Liver (tissue), 9 donors: Measurements from ENCODE around the gene LRRFIP2. TPM values are rescaled to one million over a fixed set of nuclear protein-coding genes. Genes with fewer than 3 reads are reported as not detected.
"Not testable (repeated sequence)": the region's sequence is repeated elsewhere in the genome, so short reads cannot be mapped to it uniquely, and the experiment has no call there.

Source experiments
- DNase-seq: peaks from one replicate; pipeline ENCODE4 v3.0.0-alpha.2; 2017; ENCODE audit warnings: low spot score
- H3K27ac ChIP-seq, 2 donors: one replicate each; pipeline ENCODE4 v1.7.0; 2013; ENCODE audit warnings: inconsistent platforms in 2 of 2, low read length in 2 of 2, control low read depth in 1 of 2, low read depth in 1 of 2, mild to moderate bottlenecking in 1 of 2
- H3K27me3 ChIP-seq, 4 donors: one replicate each; pipeline versions ENCODE4 v1.6.1 to v1.7.0; 2013; ENCODE audit warnings: low read length in 3 of 4, inconsistent platforms in 1 of 4, mild to moderate bottlenecking in 1 of 4, moderate library complexity in 1 of 4; ENCODE audit not compliant: control insufficient read depth in 4 of 4, insufficient read depth in 4 of 4
- H3K36me3 ChIP-seq, 4 donors: one replicate each; pipeline versions ENCODE4 v1.6.1 to v1.7.0; 2013; ENCODE audit warnings: low read length in 3 of 4, mild to moderate bottlenecking in 3 of 4, low read depth in 1 of 4, moderate library complexity in 1 of 4; ENCODE audit not compliant: control insufficient read depth in 4 of 4, insufficient read depth in 3 of 4
- H3K4me1 ChIP-seq, 4 donors: one replicate each; pipeline versions ENCODE4 v1.6.1 to v1.7.0; 2013; ENCODE audit warnings: low read length in 3 of 4, mild to moderate bottlenecking in 3 of 4, moderate library complexity in 1 of 4; ENCODE audit not compliant: control insufficient read depth in 4 of 4, insufficient read depth in 4 of 4
- H3K4me3 ChIP-seq, 3 donors: one replicate each; pipeline versions ENCODE4 v1.6.1 to v1.7.0; 2013; ENCODE audit warnings: low read length in 3 of 3, control low read depth in 1 of 3, low read depth in 1 of 3, mild to moderate bottlenecking in 1 of 3
- H3K9ac ChIP-seq, 2 donors: one replicate each; pipeline ENCODE4 v1.7.0; 2013; ENCODE audit warnings: low read length in 2 of 2, mild to moderate bottlenecking in 2 of 2, moderate library complexity in 2 of 2, control low read depth in 1 of 2, low read depth in 1 of 2
- H3K9me3 ChIP-seq, 4 donors: one replicate each; pipeline versions ENCODE4 v1.6.1 to v1.7.0; 2013; ENCODE audit warnings: low read length in 3 of 4; ENCODE audit not compliant: control insufficient read depth in 4 of 4
- ATF3 ChIP-seq: IDR thresholded peaks from 2 replicates; pipeline ENCODE4 v1.6.1; 2016; ENCODE audit warnings: antibody characterized with exemption
- EGR1 ChIP-seq, 2 donors: IDR thresholded peaks; 2 replicates each; pipeline ENCODE4 v1.6.1; 2016 to 2018; ENCODE audit warnings: antibody characterized with exemption in 2 of 2, low read depth in 2 of 2
- FOXA1 ChIP-seq: IDR thresholded peaks from 2 replicates; pipeline ENCODE4 v1.6.1; 2016; ENCODE audit warnings: antibody characterized with exemption
- GABPA ChIP-seq, 2 donors: IDR thresholded peaks in 1 of 2; conservative IDR thresholded peaks in 1 of 2; 2 replicates each; pipeline ENCODE4 v1.6.1; 2016; ENCODE audit warnings: antibody characterized with exemption in 2 of 2, mild to moderate bottlenecking in 1 of 2, moderate library complexity in 1 of 2
- HNF4A ChIP-seq, 2 donors: conservative IDR thresholded peaks; 2 replicates each; pipeline ENCODE4 v1.6.1; 2016; ENCODE audit warnings: antibody characterized with exemption in 2 of 2, mild to moderate bottlenecking in 2 of 2
- HNF4G ChIP-seq: IDR thresholded peaks from 2 replicates; pipeline ENCODE4 v1.6.1; 2016; ENCODE audit warnings: antibody characterized with exemption
- MAX ChIP-seq: IDR thresholded peaks from 2 replicates; pipeline ENCODE4 v1.6.1; 2016; ENCODE audit warnings: antibody characterized with exemption
- NR2F2 ChIP-seq: IDR thresholded peaks from 2 replicates; pipeline ENCODE4 v1.6.1; 2016; ENCODE audit warnings: antibody characterized with exemption
- RAD21 ChIP-seq, 2 donors: IDR thresholded peaks; 2 replicates each; pipeline ENCODE4 v1.6.1; 2016; ENCODE audit warnings: antibody characterized with exemption in 2 of 2, mild to moderate bottlenecking in 2 of 2
- SP1 ChIP-seq: IDR thresholded peaks from 2 replicates; pipeline ENCODE4 v1.6.1; 2018; ENCODE audit warnings: antibody characterized with exemption, mild to moderate bottlenecking
- TAF1 ChIP-seq: conservative IDR thresholded peaks from 2 replicates; pipeline ENCODE4 v1.6.1; 2016; ENCODE audit warnings: antibody characterized with exemption, mild to moderate bottlenecking
- YY1 ChIP-seq: IDR thresholded peaks from 2 replicates; pipeline ENCODE4 v1.6.1; 2016; ENCODE audit warnings: antibody characterized with exemption, mild to moderate bottlenecking
- WGBS: extraction: QIAGEN DNeasy Blood & Tissue Kit; methylation state at CpG from one replicate; pipeline ENCODE4 v1.1.7; 2013; 5-methylcytosine and 5-hydroxymethylcytosine counted together
- polyA plus RNA-seq, 2 donors: library from polyadenylated mRNA; stranded (reverse) in 1 of 2; unstranded in 1 of 2; fragments of 200-250 nt in 1 of 2; fragments of >200 nt in 1 of 2; fragmentation: Nextera tagmentation in 1 of 2; extraction: Ambion mirVana in 1 of 2; gene quantifications; one replicate each; pipeline versions ENCODE4 v1.2.1 to v1.2.3, GENCODE V29; 2013 to 2015
- total RNA-seq, 2 donors: library from RNA; depleted of rRNA; stranded (reverse); fragments of >200 nt; gene quantifications; one replicate each; pipeline ENCODE4 v1.2.3, GENCODE V29; 2014
- TF ChIP-seq, protein P1 (sequence below): IDR thresholded peaks from 2 replicates; pipeline ENCODE4 v1.6.1; 2016; ENCODE audit warnings: antibody characterized with exemption
- donor health status: healthy.
- donor health status: healthy.
- donor health status: healthy.
- donor health status: healthy.
- donor health status: healthy.

LRRFIP2 gene
- total and polyA plus RNA-seq, 4 donors, result 22.6 to 56.9 (median 39.8) TPM

GRCh38 chr3:37124435-37124834 lies 49.9 kb downstream of the LRRFIP2 start:
- Histone ChIP-seq H3K4me3 (no peak overlapping the region), H3K4me1 (peaks cover 2 to 27% (median 10%) of the 10 kb centered on the region in 4 donors), H3K9ac (no peak overlapping the region), H3K27me3 (no peaks in the 10 kb centered on the region), H3K9me3 (no peaks in the 10 kb centered on the region), H3K36me3 (peaks cover 0 to 2% (median 0%) of the 10 kb centered on the region in 4 donors), H3K27ac (no peak overlapping the region)
- 54% methylated on average over 2 of the region's 2 CpGs for WGBS
- no peak for DNase-seq
- TF ChIP-seq YY1, result no peak

- Histone ChIP-seq H3K36me3 (peaks cover 0 to 2% (median 0%) of the 10 kb centered on the region in 4 donors), H3K27ac (no peak overlapping the region), H3K4me3 (no peak overlapping the region), H3K27me3 (no peaks in the 10 kb centered on the region), H3K9ac (no peak overlapping the region), H3K4me1 (peaks cover 2 to 19% (median 9%) of the 10 kb centered on the region in 4 donors), H3K9me3 (no peaks in the 10 kb centered on the region)
- no peak for TF ChIP-seq FOXA1
- TF ChIP-seq ATF3, result no peak
- no peak for TF ChIP-seq EGR1 (IDR thresholded peaks at IDR 0.05; ENCODE audit: low read depth in 2 of 2)
- no peak for TF ChIP-seq HNF4G
- no peak for TF ChIP-seq MAX
- TF ChIP-seq GABPA (IDR thresholded peaks at IDR 0.05 in 1 of 2, conservative IDR thresholded peaks at IDR 0.05 in 1 of 2), result no peak
- TF ChIP-seq RAD21 (IDR thresholded peaks at IDR 0.05), result no peak
- no peak for TF ChIP-seq TAF1
- WGBS, result 96% methylated on average over 7 of the region's 7 CpGs
- no peak for DNase-seq
Observed at GRCh38 chr3:37123292-37123691, 51.1 kb downstream of the LRRFIP2 start.

DNA sequence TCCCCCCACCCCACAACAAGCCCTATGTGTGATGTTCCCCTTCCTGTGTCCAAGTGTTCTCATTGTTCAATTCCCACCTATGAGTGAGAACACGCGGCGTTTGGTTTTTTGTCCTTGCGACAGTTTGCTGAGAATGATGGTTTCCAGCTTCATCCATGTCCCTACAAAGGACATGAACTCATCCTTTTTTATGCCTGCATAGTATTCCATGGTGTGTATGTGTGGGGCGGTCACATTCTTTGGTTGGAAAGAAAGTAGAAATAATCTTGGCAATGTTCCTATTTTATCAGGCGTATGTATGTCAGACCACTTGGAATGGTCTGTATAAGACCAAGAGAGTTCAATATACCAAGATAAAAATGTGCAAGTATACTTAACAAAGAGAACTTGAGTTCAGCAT lies 52.3 kb downstream of the LRRFIP2 start:
- not testable (repeated sequence) for H3K27me3 ChIP-seq, H3K36me3 ChIP-seq, DNase-seq, H3K9me3 ChIP-seq, H3K9ac ChIP-seq, H3K27ac ChIP-seq, H3K4me3 ChIP-seq
- peaks cover 1 to 15% (median 8%) of the 10 kb centered on the region in 4 donors for H3K4me1 ChIP-seq
- WGBS, result 97% methylated on average over 6 of the region's 6 CpGs

- TF ChIP-seq, protein P1, sequence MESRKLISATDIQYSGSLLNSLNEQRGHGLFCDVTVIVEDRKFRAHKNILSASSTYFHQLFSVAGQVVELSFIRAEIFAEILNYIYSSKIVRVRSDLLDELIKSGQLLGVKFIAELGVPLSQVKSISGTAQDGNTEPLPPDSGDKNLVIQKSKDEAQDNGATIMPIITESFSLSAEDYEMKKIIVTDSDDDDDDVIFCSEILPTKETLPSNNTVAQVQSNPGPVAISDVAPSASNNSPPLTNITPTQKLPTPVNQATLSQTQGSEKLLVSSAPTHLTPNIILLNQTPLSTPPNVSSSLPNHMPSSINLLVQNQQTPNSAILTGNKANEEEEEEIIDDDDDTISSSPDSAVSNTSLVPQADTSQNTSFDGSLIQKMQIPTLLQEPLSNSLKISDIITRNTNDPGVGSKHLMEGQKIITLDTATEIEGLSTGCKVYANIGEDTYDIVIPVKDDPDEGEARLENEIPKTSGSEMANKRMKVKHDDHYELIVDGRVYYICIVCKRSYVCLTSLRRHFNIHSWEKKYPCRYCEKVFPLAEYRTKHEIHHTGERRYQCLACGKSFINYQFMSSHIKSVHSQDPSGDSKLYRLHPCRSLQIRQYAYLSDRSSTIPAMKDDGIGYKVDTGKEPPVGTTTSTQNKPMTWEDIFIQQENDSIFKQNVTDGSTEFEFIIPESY, result no peak
- TF ChIP-seq EGR1 (IDR thresholded peaks at IDR 0.05; ENCODE audit: low read depth in 2 of 2), result no peak
- no peak for TF ChIP-seq FOXA1
- TF ChIP-seq NR2F2, result no peak
- no peak for TF ChIP-seq RAD21 (IDR thresholded peaks at IDR 0.05)
- TF ChIP-seq TAF1, result no peak
- TF ChIP-seq HNF4A (conservative IDR thresholded peaks at IDR 0.05), result no peak
- no peak for TF ChIP-seq ATF3
- TF ChIP-seq SP1, result no peak
- Histone ChIP-seq H3K36me3 (peaks cover 0 to 2% (median 0%) of the 10 kb centered on the region in 4 donors), H3K4me3 (no peak overlapping the region), H3K4me1 (peaks cover 2 to 10% (median 5%) of the 10 kb centered on the region in 4 donors), H3K9me3 (no peaks in the 10 kb centered on the region), H3K9ac (no peak overlapping the region), H3K27ac (no peak overlapping the region), H3K27me3 (no peaks in the 10 kb centered on the region)
- DNase-seq, result no peak
- 78% methylated on average over 2 of the region's 2 CpGs for WGBS
Observed at GRCh38 chr3:37118163-37118562, 56.2 kb downstream of the LRRFIP2 start.
